NCI-H1092 treated with DMSO at 0.1 percent for 48 hours (cell line): Measurements from ENCODE around the gene PARD3.
"Not testable (repeated sequence)": the region's sequence is repeated elsewhere in the genome, so short reads cannot be mapped to it uniquely, and the experiment has no call there.

Experiments
- DNase-seq: peaks from one replicate; lab custom pipeline; 2025; lab: John Stamatoyannopoulos, UW

PARD3 gene

DNA sequence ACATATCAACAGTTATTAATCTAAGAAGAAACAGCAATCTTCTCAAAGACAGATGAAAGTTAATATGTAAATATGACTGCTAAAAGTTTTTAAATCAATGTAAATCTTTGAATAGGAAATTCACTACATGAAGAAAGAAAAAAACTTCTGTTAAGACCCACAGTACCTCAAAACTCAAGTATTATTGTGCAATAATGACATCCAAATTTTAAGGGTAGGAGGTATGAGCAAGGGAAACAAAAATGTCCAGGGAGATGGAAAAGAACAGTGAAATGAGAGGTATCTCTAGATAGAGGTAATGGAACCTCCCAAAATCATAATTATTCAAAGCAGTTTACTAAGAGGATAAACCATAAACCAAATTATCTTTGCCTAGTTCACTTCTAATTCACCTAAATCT, 436.8 kb downstream of the PARD3 start:
- no peak for DNase-seq

DNA sequence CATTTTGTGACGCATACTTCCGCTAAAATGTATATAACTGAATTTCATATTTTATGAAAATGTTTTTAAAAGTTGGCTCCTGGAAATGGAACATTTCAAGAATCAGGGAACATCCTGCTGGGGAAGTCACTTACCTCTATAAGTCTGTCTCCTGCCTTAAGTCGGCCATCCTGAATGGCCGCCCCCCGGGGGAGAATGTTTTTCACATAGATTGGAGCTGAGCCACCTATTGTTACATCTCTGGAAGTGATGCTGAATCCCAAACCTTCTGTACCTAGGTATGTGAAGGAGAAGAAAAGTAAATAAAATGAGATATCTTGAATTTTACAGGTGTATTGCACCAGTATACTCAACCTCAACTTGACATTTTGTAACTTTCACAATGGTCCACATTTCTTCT, 437.3 kb downstream of the PARD3 start:
- DNase-seq: no peak

DNA sequence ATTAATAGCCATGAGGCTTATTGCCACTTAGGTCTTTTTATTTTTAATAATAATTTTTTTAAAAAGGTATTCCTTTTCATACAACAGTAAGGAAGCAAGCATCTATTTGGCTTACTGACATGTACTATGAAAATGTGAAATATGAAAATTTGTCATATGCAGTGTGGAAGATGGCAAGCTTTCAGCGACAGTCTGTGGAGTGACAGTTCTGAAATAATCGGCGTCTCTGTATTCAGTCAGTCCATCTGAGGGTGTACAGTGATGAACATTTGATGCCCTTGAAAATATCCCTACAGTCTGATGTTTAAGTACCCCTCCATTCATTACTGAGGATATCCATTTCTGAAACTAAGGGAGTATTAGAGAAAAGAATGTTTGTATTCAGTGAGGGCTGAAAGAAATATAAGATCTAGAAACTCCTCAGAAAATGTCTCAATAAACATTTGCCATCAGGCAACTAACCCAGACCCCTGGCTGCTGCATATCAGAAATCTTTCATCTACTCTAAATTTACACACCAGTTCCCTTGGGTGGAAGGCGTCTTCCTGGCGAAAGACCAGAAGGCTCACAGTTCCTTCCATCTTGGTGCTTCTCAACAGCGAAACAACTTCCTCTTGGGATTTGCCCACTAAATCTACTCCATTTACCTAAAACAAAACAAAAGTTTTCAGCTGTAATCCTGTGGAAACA, 440.6 kb downstream of the PARD3 start:
- no peak for DNase-seq

DNA sequence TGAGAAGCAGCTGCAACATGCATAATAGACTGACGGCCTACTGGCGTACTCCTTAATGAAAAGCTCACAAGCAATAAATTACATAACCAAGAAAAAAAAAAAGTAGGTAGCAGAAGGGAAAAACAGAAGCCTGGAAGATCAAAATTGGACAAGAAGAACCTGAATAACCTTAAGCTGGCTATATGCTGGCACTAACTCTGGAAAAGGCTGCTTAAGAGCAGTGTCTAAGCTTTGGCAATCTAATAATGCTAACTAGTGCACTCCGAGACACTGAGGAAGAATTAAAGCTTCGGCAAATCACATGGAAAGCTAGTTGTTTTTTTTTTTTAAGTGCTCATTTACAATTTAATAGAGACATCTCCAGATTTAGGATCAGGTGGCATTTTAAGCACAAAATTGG, 441.9 kb downstream of the PARD3 start:
- DNase-seq: no peak

DNA sequence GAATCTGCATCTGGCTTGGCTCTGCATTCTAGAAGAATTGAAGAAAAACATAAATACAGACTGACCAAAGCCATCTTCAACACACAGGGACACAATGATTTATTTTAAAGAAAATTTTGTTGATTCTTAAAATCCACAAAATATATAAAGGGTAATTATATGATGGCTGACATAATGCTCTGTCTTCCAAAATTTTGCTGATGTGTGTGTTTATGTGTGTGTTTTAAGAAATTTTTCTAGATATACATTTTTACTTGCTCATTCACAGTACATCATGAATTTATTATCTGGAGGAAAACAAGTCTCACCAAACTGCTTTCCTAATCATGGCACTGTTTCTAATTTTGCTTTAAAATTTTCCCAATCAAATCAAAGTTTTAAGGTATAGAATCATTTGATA, 442.6 kb downstream of the PARD3 start:
- no peak for DNase-seq

DNA sequence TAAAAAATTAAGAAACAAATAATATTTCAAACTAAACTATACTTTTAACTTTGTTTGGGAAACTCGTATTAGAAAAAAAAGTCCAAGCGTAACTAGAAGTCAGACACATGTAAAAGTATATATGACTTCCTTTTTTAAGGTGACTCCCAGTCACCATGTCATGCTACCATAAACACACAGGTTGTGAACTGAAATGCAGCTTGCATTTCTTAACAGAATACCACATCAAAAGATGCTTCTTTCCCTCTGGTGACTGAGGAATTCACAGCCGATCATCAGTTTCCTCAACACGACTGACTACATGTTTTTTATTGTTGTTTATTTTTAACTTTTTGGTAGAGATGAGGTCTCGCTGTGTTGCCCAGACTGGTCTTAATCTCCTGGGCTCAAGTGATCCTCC, 445.0 kb downstream of the PARD3 start:
- DNase-seq: no peak

DNA sequence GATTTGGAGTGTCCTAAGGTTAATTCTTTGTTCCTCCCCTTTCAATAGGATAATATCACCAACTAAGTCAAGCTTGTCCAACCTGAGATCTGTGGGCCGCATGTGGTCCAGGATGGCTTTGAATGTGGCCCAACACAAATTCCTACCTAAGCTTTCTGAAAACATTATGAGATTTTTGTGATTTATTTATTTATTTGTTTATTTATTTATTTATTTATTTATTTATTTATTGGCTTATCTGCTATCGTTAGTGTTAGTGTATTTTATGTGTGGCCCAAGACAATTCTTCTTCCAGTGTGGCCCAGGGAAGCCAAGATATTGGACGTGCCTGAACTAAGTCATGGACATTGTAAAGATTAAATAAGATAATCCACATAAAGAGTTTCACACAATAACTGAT, 446.0 kb downstream of the PARD3 start:
- DNase-seq: no peak

DNA sequence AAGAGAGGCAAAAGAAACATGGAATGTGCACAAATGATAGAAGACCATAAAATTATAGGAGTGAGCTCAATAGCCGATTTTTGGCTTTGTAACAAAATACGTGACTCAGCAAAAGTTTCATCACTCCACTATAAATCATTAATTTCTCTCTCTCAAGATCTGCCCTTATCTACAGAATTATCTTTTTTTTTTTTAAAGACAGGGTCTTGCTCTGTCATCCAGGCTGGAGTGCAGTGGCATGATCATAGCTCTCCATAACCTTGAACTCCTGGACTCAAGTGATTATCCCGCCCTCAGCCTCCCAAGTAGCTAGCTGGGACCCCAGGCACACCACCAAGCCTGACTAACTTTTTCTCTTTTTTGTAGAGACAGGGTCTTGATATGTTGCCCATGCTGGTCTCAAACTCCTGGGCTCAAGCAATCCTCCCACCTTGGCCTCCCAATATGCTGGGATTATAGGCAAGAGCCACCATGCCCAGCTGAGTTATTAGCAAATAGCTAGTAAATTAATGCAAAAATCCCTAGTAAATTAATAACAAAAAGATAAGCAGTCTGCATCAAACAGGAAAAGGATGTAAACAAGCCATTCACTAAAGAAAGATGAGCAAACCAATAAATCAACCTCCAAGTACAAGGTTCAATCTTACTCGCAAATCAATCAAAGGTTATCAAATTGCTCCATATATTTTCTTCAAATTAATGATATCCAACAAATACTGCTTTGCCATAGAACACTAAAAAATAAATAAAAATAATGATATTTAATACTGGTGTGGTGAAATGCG, 450.7 kb downstream of the PARD3 start:
- no peak for DNase-seq

DNA sequence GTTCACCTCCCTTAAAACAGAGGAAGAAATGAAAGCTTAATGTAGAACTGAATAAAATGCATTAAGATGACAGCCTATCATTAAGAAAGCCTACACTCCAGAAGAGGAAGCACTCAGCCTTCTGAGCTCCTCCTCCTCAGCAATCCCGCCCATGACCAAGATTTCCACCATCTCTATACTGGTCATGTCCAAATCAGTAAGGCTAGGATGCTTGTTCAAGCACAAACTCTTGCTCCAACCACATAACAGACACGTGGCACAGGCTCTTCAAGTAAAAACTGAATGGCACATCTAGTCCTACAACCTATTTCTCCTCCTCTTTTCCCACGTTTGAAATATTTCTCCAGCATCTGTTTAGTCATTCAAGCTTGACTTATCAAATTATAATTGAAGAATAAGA, 454.1 kb downstream of the PARD3 start:
- no peak for DNase-seq

DNA sequence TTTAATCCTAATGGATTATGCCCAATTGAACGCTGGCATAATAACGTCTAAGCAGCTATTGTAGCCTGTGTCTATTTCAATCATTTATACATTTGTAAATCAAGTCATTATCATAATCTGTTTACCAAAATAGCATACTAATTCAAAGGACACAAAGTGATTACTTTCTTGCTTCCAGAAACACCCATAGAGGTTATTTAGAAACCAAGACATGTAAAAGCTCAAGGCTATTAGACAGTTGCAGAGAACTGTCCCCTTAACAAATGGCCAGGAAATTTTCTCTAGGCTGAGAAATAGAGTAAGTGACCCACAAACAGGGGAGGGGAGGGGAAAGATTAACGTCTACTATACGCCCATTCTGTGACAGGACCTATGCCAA, 455.7 kb downstream of the PARD3 start:
- no peak for DNase-seq

DNA sequence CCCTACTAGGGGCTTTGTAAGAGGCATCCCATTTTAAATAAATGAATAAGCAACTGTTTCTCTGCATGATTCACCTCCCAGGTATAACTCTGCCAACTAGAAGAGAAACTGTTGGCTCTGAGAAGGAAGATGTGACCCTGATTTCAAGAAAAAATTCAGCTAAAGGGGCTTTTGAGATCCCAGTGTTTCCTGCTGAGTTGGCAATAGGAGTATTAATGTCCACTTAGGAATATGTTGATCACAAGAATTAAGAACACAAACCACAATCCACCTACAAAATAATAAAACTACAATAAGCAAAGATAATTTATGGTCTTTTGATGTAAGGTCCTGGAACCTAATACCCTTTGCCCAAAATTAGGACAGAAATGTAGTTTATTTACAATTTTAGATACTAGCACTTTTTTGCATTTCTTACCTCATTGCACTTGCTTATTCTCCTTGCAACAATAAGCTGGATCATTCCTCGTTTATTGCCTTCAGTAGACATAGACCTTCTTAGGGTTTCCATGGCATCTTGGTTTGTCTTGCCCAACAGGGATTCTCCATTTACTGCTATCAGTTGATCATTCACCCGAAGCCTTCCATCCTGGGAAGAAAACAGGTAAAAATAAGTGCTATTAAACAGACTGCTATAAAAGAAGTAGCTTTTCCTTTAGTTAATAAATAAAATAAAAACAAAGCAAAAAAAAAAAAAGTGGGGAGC, 456.2 kb downstream of the PARD3 start:
- DNase-seq: no peak

DNA sequence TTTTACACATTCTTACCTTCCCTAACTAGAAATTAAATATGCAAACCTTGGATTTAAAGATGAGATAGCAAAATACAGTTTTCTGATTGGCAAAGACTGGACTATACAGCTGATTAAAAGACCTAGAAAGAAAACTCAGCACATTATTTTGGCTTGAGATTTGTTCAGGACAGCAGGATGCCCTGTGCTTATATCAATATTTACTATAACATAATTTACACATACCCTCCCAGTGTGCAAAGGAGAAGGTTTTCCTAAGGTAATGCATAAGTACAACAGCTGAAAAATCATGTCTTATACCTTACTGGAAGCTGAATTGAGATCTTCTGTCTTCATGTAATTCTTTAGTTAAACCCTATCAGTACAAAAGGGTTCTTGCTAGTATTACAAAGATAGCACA, 458.6 kb downstream of the PARD3 start:
- DNase-seq: no peak

DNA sequence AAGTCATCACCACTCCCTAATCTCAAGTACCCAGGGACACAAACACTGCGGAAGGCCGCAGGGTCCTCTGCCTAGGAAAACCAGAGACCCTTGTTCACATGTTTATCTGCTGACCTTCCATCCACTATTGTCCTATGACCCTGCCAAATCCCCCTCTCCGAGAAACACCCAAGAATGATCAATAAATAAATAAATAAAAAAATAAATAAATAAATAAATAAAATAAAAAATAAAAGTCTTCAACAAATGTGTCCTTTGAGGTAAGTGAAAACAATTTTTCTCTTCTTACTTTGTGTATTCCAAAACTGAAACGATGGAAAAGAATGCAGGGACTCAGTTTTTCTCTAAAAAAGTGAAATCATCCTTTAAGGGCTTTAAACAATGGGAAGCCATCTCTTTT, 461.6 kb downstream of the PARD3 start:
- DNase-seq: not testable (repeated sequence)

DNA sequence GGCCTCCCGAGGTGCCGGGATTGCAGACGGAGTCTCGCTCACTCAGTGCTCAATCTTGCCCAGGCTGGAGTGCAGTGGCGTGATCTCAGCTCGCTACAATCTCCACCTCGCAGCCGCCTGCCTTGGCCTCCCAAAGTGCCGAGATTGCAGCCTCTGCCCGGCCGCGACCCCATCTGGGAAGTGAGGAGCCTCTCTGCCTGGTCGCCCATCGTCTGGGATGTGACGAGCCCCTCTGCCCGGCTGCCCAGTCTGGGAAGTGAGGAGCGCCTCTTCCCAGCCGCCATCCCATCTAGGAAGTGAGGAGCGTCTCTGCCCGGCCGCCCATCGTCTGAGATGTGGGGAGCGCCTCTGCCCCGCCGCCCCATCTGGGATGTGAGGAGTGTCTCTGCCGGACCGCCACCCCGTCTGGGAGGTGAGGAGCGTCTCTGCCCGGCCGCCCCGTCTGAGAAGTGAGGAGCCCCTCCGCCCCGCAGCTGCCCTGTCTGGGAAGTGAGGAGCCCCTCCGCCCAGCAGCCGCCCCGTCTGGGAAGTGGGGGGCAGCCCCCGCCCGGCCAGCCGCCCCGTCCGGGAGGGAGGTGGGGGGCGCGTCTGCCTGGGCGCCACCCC, 462.4 kb downstream of the PARD3 start:
- DNase-seq: not testable (repeated sequence)

DNA sequence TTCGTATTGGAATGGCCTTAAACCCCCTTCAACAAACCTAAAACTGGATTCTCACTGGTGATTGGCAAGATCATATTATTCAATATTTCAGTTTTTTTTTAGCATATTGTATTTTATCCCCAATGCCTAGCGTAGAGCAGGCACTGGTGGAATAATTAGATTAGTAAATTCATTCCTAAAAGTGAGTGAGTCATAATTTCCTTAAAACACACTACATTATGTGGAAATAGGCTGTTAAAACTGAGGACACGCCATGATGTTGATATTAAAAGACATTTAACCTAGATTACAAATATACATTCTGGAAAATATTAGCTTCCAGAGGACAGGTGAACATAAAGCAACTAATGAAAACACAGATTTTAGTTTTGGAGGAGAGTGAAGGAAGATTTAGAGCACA, 463.9 kb downstream of the PARD3 start:
- DNase-seq: no peak

DNA sequence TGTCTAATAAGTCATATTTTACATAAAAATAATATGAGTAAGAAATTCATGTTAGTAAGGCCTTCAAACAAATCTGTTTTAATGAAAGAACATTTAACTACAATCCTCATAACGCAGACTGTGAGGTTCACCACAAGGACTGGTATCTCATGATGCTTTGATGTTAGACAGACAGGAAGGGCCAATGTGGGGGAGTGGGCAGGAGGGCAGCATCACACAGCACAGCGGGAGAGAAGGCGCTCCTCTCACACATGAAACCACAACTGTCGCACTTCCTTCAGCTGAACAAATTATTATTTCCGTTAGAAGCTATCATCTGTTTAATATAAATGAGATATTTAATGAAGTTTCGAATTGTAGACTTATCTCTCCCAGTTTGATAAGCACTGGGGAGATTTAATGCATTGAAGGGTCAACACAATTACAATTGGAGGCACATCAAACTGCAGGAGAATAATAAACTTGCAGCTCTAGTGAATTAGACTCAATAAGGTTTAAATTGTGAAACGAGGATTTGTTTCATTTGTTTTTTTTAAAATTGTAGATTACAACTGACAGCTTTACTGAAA, 466.1 kb downstream of the PARD3 start:
- DNase-seq: no peak

DNA sequence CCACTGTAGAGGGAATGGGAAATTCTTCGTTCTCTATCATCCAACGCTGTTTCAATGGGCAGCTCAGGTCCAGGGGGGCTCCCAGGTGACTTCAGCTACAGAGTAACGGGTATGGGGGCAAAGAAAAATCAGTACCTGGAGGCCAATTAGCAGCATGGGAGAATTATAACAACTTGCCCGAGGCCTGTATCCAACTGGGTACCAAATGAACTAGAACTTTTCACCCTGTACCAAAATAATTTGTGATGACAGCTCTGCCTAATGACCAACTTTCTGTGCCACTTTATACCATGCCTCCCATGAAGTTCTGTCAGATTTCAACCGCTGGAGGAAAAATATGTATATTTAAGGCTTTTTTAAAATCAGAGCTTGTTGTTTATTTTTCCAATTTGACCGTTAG, 467.1 kb downstream of the PARD3 start:
- DNase-seq: no peak

DNA sequence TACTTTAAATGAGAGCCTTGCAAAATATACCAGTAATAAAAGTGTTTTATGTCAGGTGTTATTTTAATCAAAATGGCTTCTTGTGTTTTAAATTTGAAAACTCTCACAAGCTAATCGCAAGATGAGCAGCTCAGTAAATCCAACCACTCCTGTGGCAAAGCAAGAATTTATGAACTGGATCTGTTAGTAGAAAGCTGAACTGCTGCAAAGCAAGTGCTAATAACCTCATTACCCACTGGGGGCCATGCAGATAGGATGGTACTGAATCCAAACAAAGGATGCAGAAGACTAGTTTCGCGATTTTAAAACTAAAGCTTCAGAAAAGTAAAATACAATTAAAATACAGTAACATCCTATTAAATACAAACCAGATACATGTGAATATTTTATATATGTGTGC, 468.0 kb downstream of the PARD3 start:
- DNase-seq: no peak

DNA sequence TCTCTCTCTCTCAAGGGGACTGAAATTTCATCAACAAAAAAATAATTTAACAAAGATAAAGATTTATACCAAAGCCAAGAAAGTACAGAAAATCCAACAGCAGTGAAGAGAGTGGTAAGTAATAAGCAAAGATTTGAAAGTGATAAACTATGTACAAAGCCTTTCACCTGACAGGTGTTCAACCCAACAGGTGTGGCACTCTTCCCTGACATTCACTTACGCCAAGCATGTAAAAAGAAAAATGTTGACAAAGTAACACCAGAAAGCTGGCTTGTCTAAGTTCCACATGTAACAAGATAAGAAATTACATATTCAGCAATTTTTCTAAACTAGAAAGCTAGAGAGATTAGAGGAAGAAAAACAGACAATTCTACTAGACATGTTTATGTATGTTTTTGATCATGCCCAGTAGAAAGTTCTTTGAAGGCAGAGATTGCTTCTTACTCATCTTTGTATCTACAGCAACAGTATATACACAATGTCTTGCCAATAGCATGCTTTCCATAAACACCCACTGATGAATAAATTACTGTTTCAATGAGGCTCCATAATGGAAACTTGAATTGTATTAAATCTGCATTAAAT, 468.5 kb downstream of the PARD3 start:
- DNase-seq: no peak

DNA sequence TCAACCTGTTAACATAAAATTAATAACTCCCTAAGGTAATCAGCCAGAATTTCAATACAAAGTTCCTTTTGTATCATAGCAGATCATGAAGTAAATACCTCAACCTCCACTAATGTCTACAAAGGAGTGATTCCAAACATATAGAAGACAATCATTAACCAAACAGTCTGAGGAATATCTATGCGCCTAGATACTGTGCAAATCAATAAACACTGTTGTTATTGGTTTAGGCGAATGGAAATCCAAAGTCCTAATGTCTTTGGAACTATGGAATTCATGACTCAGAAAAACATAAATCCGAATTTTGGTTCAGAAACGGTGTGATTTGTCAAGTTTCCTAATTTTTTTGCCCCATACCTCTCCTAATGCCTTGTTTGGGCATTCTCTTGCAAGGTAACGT, 469.7 kb downstream of the PARD3 start:
- DNase-seq: no peak

DNA sequence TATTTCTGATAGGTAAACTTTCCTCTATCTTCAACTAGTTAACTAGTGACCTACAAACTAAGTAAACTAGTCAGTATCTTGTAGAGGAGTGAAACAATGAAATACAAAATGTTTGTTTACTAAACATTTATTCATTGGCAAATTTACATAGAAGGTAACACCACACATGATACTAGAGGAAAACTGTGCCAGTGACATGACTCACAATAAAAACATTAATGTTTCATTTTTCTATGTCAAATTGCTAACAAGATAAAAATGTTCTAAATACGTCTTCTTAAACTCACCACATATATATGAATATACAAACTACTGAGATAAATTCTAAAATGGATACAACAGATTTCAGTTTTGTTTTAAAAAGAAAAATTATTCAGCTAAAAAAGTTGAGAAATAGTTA, 471.3 kb downstream of the PARD3 start:
- DNase-seq: no peak

DNA sequence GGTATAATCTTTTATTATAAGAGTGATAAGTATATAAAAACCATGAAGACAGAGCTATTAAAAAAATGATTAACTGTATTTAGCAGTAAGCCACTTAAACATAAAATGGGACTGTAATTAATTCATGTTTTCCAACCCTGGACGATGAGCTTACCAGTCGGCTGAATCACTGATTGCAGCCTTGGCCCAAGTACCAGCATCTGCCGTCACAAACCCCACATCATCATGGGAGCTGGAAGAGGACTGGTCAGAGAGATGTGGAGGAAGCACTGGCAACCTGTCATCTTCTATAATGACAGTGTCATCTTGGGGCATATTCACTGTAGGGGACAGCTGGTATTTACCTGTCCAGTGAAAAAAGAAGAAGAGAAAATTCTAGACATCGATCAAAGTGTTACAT, 473.6 kb downstream of the PARD3 start:
- no peak for DNase-seq
